Lower leg skin (tissue), 4 donors: ENCODE data around the gene HERC2. TPM values are rescaled to one million over a fixed set of nuclear protein-coding genes. Genes with fewer than 3 reads are reported as not detected.
"Not testable (repeated sequence)": the region's sequence is repeated elsewhere in the genome, so short reads cannot be mapped to it uniquely, and the experiment has no call there.

ENCODE experiments used
- DNase-seq, 2 donors: peaks; one replicate each; pipeline ENCODE4 v3.0.0-alpha.2; 2019; ENCODE audit warnings: low spot score in 2 of 2
- H3K4me3 ChIP-seq: fragments of 200-600 bp; sonication (generic); 2 replicates; pipeline ENCODE4 v1.5.1; 2017; ENCODE audit warnings: mild to moderate bottlenecking, low read depth; ENCODE audit not compliant: poor library complexity, severe bottlenecking
- WGBS, 2 donors: methylation state at CpG; one replicate each; pipeline ENCODE4 v1.1.5; 2018; 5-methylcytosine and 5-hydroxymethylcytosine counted together
- intact Hi-C: fragments of 100-400 bp; cut with DNase I; formaldehyde crosslinking; loops from one replicate; pipeline ENCODE4 v1.15.0; 2023; ENCODE audit warnings: low total_unique reads
- total RNA-seq, 4 donors: library from RNA; depleted of rRNA; stranded (reverse); fragments of >200 nt; gene quantifications; one replicate each; pipeline ENCODE4 v1.1.0, GENCODE V29; 2016

Gene HERC2, protein sequence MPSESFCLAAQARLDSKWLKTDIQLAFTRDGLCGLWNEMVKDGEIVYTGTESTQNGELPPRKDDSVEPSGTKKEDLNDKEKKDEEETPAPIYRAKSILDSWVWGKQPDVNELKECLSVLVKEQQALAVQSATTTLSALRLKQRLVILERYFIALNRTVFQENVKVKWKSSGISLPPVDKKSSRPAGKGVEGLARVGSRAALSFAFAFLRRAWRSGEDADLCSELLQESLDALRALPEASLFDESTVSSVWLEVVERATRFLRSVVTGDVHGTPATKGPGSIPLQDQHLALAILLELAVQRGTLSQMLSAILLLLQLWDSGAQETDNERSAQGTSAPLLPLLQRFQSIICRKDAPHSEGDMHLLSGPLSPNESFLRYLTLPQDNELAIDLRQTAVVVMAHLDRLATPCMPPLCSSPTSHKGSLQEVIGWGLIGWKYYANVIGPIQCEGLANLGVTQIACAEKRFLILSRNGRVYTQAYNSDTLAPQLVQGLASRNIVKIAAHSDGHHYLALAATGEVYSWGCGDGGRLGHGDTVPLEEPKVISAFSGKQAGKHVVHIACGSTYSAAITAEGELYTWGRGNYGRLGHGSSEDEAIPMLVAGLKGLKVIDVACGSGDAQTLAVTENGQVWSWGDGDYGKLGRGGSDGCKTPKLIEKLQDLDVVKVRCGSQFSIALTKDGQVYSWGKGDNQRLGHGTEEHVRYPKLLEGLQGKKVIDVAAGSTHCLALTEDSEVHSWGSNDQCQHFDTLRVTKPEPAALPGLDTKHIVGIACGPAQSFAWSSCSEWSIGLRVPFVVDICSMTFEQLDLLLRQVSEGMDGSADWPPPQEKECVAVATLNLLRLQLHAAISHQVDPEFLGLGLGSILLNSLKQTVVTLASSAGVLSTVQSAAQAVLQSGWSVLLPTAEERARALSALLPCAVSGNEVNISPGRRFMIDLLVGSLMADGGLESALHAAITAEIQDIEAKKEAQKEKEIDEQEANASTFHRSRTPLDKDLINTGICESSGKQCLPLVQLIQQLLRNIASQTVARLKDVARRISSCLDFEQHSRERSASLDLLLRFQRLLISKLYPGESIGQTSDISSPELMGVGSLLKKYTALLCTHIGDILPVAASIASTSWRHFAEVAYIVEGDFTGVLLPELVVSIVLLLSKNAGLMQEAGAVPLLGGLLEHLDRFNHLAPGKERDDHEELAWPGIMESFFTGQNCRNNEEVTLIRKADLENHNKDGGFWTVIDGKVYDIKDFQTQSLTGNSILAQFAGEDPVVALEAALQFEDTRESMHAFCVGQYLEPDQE (N-terminal part only)
- 10 to 100 TPM; 33.3 to 57.0 (median 48.4) TPM for total RNA-seq

DNA sequence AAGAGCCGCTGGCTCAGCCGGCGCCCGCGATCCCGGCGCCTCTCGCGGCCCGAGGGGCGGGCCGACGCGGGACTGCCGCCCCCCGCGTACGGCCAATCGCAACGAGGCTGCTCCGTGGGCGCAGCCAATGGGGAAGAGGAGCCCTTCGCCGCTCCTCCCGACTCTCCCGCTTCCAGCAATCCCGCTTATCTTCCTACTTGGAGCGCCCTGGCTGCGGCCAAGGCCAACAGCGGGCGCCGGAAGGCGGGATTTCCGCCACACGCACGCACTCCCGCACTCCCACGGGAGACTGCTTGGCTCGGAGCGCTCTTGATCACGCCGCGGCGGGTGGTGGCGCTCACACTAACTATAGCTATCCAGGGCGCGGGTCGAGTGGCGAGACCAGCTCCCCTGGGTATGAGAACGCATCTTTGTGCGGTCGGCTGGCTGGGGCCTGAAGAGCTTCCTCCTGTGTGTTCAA lies at the start of gene HERC2:
HERC2 (minus strand) TSS at position 51 of the 460 bp plus-strand sequence. CDS start 746 bp downstream, outside the sequence.
- not testable (repeated sequence) for DNase-seq

DNA sequence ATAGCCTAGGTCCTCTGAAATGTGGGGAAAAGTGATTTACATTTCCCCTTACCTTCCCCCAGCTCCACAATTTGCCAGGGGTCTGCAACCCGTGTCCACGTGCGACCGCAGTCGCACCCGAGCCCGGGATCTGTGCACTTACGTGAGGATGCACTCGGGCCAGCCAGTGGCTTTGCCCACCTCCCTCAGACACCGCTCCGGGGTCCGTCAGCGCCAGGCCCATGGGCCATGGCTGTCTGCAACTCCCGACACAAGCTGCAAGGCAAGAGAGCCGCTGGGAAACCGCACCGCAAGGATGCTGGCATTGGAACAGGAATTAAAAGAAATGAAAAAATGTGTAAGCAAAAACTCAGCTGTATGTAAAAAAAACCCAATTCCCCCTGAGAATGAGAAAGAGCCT lies 43.5 kb upstream of the HERC2 start:
- intact Hi-C loops, DNase-seq: not testable (repeated sequence)
- WGBS, 2 donors = 95% methylated on average over 17 of the region's 17 CpGs; no CpG with 5 or more reads in 1 of the 2 donors

More for the DNA sequence above, at the start of gene HERC2:
- H3K4me3 ChIP-seq, intact Hi-C loops: not testable (repeated sequence)
- WGBS, 2 donors = no CpG with 5 or more reads among the region's 52 CpGs

DNA sequence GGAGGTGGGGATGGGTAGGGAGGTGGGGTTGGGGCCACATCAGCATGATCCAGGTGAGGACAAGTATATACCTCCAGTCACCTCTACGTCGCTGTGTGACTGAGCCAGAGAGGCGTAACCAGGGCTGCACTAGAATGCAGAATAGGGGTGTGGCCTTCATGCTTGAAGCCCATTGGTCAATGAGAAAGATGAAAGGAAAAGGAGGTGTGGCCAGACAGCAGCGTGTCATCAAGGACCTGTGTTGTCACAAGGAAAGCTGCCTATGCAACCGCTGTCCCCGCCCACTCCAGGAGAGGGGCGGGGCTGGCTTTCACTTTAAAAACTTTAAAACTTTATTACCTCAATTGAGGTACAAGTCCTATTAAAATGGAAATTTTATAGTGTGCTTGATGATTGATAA lies 36.0 kb upstream of the HERC2 start, which contains the start of gene GOLGA6L24:
GOLGA6L24 (minus strand) TSS at position 101 of the 400 bp plus-strand sequence; CDS start at position 40, 61 bp downstream.
- no CpG with 5 or more reads among the region's 7 CpGs for WGBS, 2 donors
- H3K4me3 ChIP-seq, intact Hi-C loops, DNase-seq: not testable (repeated sequence)

More for the DNA sequence above, 43.5 kb upstream of the HERC2 start:
- H3K4me3 ChIP-seq = not testable (repeated sequence)

DNA sequence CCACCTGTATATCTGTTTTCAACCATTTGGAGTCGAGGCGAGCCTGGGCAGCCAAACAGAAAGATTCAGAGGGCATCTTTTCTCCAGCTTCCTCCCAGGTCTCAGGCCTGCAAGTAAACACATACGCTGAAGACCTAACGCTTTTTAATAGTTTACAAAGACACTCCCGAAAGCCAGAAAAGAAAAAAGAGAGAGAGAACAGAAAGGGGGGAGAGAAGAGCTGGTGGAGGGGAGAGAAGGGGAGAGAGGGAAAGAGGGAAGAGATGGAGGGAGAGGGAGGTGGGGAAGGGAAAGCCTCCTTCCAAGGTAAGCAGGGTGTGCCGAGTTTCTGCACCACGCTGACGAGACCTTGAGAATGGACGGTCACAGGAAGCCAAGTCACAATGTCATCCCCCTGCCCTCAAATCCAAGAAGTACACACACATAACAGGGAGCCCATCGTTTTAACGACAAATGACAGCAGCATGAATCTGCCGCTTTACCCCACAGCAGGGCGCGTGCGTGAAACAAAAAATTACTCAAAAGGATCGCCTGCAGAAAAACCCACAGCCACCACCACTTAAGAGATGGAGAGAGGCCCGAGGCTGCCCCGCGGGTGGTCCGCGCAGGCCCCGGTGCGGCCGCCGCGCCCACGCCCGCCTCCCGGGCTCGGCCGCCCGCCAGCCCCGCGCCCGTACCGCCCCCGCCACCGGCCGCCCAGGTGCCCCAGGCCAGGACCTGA lies 461 bp downstream of the HERC2 start:
- DNase-seq, intact Hi-C loops, H3K4me3 ChIP-seq: not testable (repeated sequence)
- 0 to 1% methylated on average over 12 to 16 of the region's 39 CpGs for WGBS, 2 donors

DNA sequence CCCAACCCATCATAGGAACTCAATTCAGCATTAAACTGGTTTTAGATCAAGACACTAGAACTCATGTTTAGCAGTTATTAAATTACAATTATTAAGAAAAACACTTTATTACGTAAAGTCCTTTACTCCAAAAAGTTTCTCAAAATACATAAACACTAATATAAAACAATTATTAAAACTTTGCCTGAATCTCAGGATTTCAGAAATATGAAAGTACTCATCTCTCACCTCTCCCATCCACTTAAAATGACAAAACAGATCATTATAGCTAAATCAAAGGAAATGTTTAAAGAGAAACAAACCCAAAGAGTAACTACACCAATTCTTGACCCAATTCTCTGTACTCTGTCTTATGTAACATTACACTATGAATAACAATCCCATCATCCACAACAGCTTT lies 2.3 kb downstream of the HERC2 start:
- H3K4me3 ChIP-seq, DNase-seq, intact Hi-C loops: not testable (repeated sequence)
- 95 to 98% methylated on average over 1 of the region's 1 CpG for WGBS, 2 donors

DNA sequence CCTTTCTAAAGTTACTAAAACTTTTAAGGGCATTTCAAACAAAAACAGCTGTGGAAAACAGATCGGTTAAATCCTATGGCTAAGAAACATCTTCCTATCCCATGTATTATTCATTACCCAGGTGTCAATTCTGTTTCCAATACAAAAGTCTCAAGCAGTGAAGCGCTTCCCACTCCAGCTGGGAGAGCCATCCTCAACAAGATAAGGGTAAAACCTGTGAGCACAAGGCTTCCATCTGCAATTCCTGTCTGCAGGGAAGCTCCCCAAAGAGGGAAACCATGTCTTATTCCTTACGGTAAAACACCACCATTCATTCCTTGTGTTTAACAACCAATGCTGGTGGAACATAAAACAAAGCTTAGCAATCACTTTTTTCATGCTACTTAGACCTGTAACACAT lies 3.2 kb downstream of the HERC2 start:
- 100% methylated on average over 1 of the region's 3 CpGs; no CpG with 5 or more reads in 1 of the 2 donors for WGBS, 2 donors
- H3K4me3 ChIP-seq, DNase-seq, intact Hi-C loops: not testable (repeated sequence)

DNA sequence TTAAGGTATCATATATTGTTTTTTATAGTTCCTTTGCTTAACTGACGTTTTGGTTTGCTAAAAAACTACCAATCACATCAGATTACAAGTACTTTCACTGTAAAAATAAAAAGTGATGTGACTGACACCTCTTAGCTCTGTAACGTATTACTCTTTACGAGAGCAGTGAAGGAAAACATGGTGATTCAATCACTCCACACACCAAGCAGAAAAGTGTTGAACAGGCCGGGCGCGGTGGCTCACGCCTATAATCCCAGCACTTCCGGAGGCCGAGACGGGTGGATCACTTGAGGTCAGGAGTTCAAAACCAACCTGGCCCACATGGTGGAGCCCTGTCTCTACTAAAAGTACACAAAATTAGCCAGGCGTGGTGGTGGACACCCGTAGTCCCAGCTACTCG lies 3.9 kb downstream of the HERC2 start:
- intact Hi-C loops, H3K4me3 ChIP-seq, DNase-seq: not testable (repeated sequence)
- WGBS, 2 donors = 94 to 95% methylated on average over 13 of the region's 13 CpGs

DNA sequence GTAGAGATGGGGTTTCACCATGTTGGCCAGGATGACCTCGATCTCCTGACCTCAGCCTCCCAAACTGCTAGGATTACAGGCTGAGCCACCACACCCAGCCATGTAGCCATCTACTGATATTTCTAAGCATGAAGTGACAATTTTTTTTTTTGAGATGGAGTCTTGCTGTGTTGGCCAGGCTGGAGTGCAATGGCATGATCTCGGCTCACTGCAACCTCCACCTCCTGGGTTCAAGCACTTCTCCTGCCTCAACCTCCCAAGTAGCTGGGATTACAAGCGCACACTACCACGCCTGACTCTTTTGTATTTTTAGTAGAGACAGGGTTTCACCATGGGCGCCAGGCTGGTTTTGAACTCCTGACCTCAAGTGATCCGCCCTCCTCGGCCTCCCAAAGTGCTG lies 5.0 kb downstream of the HERC2 start:
- 97 to 99% methylated on average over 7 of the region's 7 CpGs for WGBS, 2 donors
- intact Hi-C loops, H3K4me3 ChIP-seq, DNase-seq: not testable (repeated sequence)

DNA sequence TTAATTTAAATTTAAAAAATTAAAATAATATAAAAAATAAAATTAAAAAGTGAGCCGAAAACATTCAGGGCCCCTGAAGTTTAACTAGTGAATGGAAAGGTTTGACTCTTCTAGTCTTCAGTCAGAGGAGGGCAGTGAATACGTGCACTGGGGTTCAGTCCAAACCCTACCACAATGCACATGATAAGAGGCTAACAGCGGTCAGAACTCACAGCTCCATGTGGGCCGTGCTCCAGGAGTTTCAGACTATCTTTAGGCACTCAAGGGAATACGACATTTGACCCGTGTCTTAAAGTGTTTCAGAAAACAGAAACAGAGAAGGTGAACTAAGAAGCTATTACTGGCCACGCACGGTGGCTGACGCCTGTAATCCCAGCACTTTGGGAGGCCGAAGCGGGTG lies 11.5 kb downstream of the HERC2 start:
- H3K4me3 ChIP-seq, intact Hi-C loops, DNase-seq: not testable (repeated sequence)
- WGBS, 2 donors = 89 to 90% methylated on average over 11 of the region's 11 CpGs

DNA sequence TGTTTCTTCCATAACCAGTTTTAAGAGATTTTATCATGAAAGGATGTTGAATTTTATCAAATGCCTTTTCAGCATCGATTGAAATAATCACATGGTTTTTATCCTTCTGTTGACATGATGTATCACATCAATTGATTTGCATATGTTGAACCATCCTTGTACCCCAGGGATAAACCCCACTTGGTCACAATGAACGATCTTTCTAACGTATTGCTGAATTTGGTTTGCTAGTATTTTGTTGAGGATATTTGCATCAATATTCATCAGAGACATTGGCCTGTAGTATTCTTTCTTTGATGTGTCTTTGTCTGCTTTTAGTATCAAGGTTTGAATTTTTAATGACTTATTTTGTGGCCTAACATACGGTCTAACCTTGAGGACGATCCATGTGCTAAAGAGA lies 13.3 kb downstream of the HERC2 start:
- DNase-seq, H3K4me3 ChIP-seq, intact Hi-C loops: not testable (repeated sequence)
- 97 to 99% methylated on average over 5 of the region's 5 CpGs for WGBS, 2 donors

DNA sequence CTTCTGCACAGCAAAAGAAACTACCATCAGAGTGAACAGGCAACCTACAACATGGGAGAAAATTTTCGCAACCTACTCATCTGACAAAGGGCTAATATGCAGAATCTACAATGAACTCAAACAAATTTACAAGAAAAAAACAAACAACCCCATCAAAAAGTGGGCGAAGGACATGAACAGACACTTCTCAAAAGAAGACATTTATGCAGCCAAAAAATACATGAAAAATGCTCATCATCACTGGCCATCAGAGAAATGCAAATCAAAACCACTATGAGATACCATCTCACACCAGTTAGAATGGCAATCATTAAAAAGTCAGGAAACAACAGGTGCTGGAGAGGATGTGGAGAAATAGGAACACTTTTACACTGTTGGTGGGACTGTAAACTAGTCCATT lies 16.3 kb downstream of the HERC2 start:
- H3K4me3 ChIP-seq, intact Hi-C loops, DNase-seq: not testable (repeated sequence)
- WGBS, 2 donors = 97 to 100% methylated on average over 2 of the region's 2 CpGs

DNA sequence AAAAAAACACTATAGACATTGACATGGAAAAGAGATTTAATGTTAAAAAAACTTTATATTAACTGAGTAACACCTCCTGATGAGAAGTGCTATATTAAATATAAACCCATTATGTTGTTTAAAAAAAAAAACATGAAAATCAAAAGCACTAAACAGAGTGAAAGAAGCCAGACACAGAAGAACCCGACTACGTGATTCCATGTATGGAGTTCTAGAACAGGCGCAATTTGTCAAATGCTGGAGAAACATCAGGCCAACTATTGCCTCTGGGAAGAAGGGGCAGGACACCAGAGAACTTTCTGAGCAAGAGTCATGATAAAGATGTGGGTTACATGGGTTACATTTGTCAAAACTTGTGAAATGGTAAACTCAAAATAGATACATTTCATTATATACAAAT lies 24.5 kb downstream of the HERC2 start:
- H3K4me3 ChIP-seq, intact Hi-C loops, DNase-seq: not testable (repeated sequence)
- 95% methylated on average over 3 of the region's 3 CpGs for WGBS, 2 donors

DNA sequence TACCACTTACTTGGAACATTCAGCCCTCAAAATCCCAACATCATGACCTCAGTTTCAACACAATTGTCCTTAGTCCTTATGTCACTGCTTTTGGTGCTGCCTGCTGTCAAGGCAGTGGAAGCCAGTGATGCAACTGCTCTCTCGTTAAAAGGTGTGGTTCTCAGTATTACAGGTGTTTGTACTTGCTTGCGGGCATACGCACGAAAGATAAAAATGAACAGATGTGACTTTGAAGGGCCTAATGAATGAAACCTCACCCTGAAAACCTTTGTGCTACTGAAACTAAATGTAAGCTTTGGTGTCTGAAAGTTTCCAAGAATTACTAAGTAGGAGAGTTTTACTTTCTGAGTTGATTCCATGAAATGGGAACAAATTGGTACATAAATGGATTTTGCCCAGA lies 25.2 kb downstream of the HERC2 start:
- WGBS, 2 donors = 89 to 100% methylated on average over 3 of the region's 4 CpGs
- intact Hi-C loops = not testable (repeated sequence)

More for the DNA sequence above, 25.2 kb downstream of the HERC2 start:
- not testable (repeated sequence) for H3K4me3 ChIP-seq, DNase-seq
